T-helper 1 cell treated with Interleukin-12 subunit alpha and Interleukin-12 subunit beta and Interleukin-4 antibody, amounts not matched to agents 30 ng/mL and 1 ng/mL, for 36 hours (primary cell): ENCODE results near the gene DIRAS2. TPM values are rescaled to one million over a fixed set of nuclear protein-coding genes. Genes with fewer than 3 reads are reported as not detected.
"Not testable (repeated sequence)": the region's sequence is repeated elsewhere in the genome, so short reads cannot be mapped to it uniquely, and the experiment has no call there.

ENCODE experiments used
- intact Hi-C: fragments of 100-400 bp; cut with micrococcal nuclease; formaldehyde crosslinking; loops from one replicate; pipeline ENCODE4 v1.15.1; 2024
- total RNA-seq: library from RNA; stranded (reverse); gene quantifications from 2 replicates; pipeline ENCODE4 v1.2.3, GENCODE V29; 2022

The DIRAS2 gene
- total RNA-seq: not detected in 2 replicates

GRCh38 chr9:90642570-90643539 lies at the start of gene DIRAS2:
DIRAS2 (minus strand) TSS chr9:90642824; CDS start chr9:90613827, 28,997 bp downstream.
- intact Hi-C loops: no loop called here

GRCh38 chr9:90684736-90685135 lies 42.1 kb upstream of the DIRAS2 start:
- intact Hi-C loops: no loop called here

- intact Hi-C loops: no loop called here
Measured at GRCh38 chr9:90684106-90684505, 41.5 kb upstream of the DIRAS2 start.

- intact Hi-C loops: no loop called here
Measured at GRCh38 chr9:90680534-90680933, 37.9 kb upstream of the DIRAS2 start.

- intact Hi-C loops: no loop called here
Measured at GRCh38 chr9:90665072-90665471, 22.4 kb upstream of the DIRAS2 start.

- intact Hi-C loops: no loop called here
Measured at GRCh38 chr9:90659650-90660364, 17.2 kb upstream of the DIRAS2 start.

GRCh38 chr9:90658783-90659182 lies 16.2 kb upstream of the DIRAS2 start:
- intact Hi-C loops: no loop called here

- intact Hi-C loops: no loop called here
Measured at GRCh38 chr9:90658181-90658580, 15.6 kb upstream of the DIRAS2 start.

- intact Hi-C loops: not testable (repeated sequence)
Measured at GRCh38 chr9:90656876-90657275, 14.3 kb upstream of the DIRAS2 start.

- intact Hi-C loops: no loop called here
Measured at GRCh38 chr9:90651246-90651645, 8.6 kb upstream of the DIRAS2 start.

- intact Hi-C loops: no loop called here
Measured at GRCh38 chr9:90647843-90648242, 5.2 kb upstream of the DIRAS2 start.

- intact Hi-C loops: no loop called here
Measured at GRCh38 chr9:90645721-90646120, 3.1 kb upstream of the DIRAS2 start.

- intact Hi-C loops: no loop called here
Measured at GRCh38 chr9:90641884-90642487, 638 bp downstream of the DIRAS2 start.

- intact Hi-C loops: no loop called here
Measured at GRCh38 chr9:90641086-90641485, 1.5 kb downstream of the DIRAS2 start.

GRCh38 chr9:90640361-90640760 lies 2.3 kb downstream of the DIRAS2 start:
- intact Hi-C loops: no loop called here

GRCh38 chr9:90637626-90638025 lies 5.0 kb downstream of the DIRAS2 start:
- intact Hi-C loops: no loop called here

GRCh38 chr9:90632647-90633207 lies 9.9 kb downstream of the DIRAS2 start:
- intact Hi-C loops: no loop called here

GRCh38 chr9:90631964-90632363 lies 10.7 kb downstream of the DIRAS2 start:
- intact Hi-C loops: no loop called here

GRCh38 chr9:90629991-90630390 lies 12.6 kb downstream of the DIRAS2 start:
- intact Hi-C loops: no loop called here

- intact Hi-C loops: no loop called here
Measured at GRCh38 chr9:90629354-90629753, 13.3 kb downstream of the DIRAS2 start.

GRCh38 chr9:90616806-90617205 lies 25.8 kb downstream of the DIRAS2 start:
- intact Hi-C loops: no loop called here

- intact Hi-C loops: no loop called here
Measured at GRCh38 chr9:90613502-90613901, 29.1 kb downstream of the DIRAS2 start.
